Measurements from ENCODE around the gene PTGDS.
A peak's percentile ranks its signal among the peaks of the same experiment; 100 is the strongest.

PTGDS gene

GRCh38 chr9:136945333-136946227 lies 31.7 kb upstream of the PTGDS start:
- no peak for DNase-seq (ENCODE audit: low read depth)

DNA sequence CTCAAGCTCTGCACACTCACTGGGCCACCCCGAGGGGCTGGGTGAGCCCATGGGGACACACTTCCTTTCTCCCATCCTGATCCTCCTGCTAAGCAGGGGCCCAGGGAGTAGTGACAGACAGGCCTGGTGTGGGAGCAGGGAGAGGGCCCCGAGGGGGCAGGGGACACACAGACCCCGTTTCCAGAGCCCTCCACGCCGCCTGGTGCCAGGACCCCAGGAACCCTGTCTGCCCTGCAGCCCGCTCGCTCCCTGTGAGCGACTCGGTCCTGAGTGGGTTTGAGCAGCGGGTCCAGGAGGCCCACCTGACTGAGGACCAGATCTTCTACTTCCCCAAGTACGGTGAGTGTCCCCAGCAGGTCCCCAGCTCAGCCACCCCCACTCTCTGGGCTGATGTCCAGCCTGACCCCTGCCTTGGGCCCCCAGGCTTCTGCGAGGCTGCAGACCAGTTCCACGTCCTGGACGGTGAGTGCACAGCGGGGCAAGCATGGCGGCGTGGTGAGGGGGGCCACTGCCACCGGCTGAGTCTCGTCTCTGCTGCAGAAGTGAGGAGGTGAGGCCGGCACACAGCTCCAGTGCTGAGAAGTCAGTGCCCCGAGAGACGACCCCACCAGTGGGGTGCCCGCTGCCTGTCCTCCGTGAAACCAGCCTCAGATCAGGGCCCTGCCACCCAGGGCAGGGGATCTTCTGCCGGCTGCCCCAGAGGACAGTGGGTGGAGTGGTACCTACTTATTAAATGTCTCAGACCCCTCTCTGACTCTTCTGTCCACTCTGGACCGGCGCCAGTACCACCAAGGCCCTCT lies 30.9 kb upstream of the PTGDS start:
- DNase-seq (ENCODE audit: low read depth) = no peak

GRCh38 chr9:136947028-136947891 lies 30.0 kb upstream of the PTGDS start:
- DNase-seq (ENCODE audit: low read depth) = no peak

DNA sequence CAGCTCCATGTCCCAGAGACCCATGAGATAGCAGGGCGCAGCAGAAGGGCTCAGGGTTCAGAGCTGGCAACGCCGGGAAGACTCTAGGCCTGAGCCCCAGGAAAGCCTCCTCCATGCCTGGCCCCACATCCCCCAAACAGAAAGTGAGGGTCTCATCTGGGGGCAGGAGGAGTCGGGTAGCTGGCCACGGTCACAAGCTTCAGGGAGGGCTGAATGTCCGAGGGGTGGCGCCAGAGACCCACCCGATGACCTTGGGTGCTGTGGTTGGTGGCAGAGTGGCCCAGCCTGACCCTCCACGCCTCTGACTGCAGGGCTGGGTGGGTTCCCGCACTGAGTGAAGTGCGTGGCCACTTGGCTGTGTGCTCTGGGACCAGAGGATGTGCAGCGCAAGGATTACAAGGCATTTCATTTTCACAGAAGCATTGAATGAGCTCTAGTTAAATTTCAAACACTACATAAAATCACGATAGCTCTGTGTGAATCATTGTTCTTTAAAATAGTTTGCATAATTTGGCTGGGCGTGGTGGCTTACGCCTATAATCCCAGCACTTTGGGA lies 29.3 kb upstream of the PTGDS start:
- no peak for DNase-seq (ENCODE audit: low read depth)

DNA sequence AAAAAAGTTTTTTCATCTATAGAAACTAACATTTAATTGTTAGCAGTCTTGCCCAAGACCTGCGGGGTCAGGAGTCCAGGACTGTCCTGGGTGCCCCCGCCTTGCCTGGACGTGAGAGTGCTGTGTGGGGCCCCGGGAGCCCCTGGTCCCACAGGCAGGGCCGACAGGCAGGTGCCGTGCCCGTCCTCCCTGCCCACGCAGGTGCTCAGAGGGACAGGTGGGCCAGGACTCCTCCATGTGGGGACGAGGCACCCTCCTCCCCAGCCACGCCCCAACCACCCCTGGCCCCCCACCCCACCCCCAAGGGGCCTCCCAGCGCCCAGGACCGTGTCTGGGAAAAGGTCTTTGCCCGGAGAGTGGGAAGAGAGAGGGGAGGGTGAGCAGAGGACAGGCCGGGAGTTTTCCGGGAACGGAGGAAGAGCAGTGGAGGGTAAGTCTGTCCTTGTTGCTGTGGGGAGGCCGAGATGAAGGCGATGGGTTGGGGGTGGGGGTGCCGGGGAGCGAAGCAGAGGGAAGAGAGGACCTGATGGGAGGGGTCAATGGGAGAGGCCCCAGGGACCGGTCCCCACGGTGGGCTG lies 28.0 kb upstream of the PTGDS start:
- DNase-seq (ENCODE audit: low read depth) = no peak

GRCh38 chr9:136949817-136950655 lies 27.3 kb upstream of the PTGDS start:
- DNase-seq (ENCODE audit: low read depth) = peak; percentile 83

- DNase-seq (ENCODE audit: low read depth) = no peak
Measured at GRCh38 chr9:136950656-136951276, 26.5 kb upstream of the PTGDS start.

DNA sequence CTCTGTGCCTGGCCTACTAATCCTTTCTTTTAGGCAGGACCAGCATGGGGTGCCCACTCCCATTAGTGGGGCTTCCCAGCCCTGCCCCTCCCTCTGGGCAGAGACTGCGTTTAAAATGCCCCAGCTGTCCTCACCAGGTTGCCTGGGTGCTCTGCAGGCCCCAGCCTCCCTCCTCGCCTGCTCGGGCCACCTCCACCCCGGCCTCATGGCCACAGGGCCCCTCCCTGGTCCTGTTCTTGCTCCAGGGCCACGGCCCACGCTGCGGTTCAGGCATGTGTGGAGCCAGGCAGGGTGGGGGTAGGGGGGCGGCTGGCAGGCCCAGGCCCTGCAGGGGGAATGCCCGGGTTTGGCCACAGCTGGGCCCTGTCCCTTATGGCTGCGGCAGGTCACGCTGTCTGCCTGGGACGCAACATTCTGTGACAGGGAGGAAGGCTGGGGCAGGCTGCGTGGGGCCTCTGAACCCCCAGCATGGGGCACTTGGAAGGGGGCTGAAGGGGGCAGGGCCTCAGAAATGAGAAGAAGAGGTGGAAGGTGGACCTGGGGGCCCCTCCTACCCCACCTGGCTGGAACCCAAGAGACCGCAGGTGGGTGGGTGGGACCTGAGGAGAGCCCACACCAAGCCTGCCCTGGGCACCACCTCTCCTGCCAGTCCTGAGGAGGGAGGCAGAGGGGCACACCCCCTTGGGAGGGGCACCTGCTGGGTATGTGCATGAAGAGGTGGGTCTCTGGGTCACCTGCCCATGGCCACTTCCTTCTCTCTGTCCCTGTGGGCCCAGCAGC lies 25.6 kb upstream of the PTGDS start, which contains the start of gene LCN12:
Gene LCN12 (plus strand): TSS at position 733 of the 780 bp plus-strand sequence. CDS start 55 bp downstream, outside the sequence.
- DNase-seq (ENCODE audit: low read depth) = no peak

DNA sequence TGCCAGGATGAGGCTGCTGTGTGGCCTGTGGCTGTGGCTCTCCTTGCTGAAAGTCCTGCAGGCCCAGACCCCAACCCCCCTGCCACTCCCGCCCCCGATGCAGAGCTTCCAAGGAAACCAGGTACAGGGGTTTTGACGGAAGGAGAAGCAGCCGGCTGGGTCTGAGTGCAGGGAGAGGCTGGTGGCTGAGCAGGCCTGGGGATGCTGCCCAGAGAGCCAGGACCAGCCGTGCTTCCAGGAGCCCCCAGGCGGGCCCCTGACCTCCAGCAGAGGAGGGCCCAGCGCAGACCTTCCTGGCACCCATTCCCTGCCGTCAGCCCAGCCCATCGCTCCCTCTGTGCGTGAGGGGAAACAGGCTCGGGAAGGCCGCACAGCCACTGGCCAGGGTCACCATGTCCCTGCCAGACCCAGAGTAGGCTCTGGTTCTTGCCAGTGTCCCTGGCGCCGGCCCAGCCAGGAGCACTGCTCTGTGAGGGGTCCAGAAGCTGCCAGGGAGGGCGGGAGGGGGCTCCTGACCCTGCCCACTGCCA lies 24.9 kb upstream of the PTGDS start:
- DNase-seq (ENCODE audit: low read depth) = no peak

DNA sequence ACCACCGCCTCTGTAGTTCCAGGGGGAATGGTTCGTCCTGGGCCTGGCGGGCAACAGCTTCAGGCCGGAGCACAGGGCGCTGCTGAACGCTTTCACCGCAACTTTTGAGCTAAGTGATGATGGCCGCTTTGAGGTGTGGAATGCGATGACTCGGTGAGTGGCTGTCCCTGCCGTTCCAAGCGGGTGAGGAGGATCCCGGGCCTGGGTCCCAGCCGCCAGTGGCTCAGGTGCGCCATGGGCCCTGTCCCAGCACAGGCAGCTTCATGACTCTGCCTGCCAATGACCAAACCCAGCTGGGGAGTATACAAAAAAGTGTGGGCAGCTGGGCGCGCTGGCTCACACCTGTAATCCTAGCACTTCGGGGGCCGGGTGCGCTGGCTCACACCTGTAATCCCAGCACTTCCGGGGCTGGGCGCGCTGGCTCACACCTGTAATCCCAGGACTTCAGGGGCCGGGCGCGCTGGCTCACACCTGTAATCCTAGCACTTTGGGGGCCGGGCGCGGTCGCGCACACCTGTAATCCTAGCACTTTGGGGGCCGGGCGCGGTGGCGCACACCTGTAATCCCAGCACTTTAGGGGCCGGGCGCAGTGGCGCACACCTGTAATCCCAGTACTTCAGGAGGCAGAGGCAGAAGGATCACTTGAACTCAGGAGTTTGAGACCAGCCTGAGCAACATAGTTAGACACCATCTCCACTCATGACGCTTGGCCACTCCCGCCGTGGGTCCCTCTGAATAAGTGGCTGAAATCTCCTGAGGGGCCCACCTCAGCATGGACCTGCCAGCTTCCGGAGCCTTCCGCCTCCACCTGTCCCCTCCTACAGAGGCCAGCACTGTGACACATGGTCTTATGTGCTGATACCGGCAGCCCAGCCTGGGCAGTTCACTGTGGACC lies 24.2 kb upstream of the PTGDS start:
- no peak for DNase-seq (ENCODE audit: low read depth)

DNA sequence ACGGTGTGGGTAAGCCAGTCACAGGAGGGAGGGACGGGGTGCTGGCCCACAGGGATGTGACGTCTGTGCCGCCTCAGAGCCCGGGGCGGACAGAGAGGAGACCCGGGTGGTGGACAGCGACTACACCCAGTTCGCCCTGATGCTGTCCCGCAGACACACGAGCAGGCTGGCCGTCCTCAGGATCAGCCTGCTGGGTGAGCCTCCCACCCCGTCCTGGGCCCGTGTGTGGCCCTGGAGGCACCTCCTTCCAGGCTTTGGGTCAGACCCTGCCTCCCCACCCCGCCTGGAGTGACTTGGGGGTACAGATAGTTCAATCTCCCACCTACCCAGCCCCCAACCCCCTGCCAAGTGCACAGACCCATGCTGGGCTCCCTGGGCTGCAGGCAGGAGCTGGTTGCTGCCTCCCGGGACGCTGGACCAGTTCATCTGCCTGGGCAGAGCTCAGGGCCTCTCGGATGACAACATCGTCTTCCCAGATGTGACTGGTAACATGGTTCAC lies 23.5 kb upstream of the PTGDS start:
- DNase-seq (ENCODE audit: low read depth) = no peak

DNA sequence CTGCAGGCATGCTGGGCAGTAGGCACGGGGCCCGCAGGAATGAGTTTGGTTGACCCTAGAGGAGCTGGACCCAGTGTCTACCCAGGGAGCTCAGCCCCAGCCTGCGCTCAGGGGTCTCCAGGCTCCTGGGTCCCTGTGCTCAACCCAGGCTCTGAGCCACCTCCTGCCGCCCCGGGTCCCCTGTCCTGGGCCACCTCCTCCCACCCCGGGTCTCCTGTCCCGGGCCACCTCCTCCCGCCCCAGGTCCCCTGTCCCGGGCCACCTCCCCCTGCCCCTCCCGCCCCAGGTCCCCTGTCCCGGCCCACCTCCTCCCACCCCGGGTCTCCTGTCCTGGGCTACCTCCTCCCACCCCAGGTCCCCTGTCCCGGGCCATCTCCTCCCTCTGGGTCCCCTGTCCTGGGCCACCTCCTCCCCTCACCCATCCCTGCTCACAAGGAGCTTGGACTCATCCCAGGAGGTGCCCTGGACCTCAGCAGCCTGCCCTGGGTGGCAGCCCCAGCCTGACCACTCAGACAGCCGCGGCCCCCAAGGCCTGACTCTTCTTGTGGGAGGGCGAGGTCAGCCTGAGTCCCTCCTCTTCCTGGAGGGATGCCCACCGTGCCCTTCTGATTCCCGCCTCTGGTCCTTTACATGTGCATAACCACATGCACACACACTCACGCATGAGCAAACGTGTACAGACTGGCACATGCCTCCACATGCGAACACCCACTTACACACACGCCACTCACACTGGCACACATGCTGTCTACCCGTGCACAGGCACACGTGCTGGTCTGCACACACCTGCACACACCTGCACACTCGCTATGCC lies 22.8 kb upstream of the PTGDS start:
- DNase-seq (ENCODE audit: low read depth) = no peak

DNA sequence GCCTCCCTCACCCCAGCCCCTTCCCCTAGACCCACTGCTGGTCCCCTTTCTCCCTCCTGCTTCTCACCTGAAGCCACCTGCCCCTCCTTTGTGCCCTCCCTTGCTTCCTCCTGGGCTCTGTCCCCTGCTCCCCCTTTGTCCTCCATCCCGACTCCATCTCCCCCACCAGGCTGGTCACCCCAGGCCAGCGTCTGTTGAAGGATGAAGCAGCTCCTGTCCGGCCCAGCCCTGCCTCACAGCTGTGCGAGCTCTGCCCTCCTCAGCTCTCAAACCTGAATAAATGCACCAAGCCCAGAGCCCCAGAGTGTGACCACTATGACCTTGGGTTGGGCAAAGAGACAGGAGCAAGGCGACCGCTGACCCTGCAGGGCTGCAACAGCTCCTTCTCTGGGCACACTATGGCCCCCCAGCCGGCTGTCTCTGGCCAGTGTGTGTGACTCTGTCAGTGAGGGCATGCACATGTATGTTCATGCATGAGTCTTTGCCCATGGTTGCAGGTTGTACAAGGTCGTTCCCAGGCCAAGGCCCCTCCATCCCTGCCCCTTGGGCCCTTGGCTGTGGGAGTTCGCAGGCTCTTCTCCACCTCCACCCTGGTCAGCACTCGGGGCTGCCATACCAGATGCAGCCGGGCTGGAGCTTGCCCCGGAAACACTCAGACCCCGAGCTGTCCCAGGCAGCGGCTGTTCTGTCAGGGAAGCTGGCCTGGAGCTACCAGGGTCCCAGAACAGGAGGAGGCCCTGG lies 21.9 kb upstream of the PTGDS start:
- DNase-seq (ENCODE audit: low read depth) = no peak

DNA sequence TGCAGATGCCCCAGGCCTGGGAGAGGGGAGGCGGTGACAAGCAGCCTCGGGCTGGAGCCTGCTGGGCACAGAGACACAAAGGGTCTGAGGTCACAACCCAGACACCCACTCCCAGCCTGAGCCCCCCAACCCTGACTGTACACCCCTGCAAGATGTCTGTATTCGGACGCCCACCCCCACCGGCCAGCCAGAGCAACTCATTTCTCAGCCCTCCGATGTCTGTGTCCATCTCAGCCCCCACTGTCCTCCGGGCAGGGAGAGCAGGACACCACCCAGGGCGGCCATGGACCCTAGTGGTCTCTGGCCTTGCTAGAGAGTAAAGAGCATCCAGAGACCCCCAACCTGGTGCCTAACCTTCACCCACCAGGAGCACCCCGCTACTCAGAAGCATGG lies 21.4 kb upstream of the PTGDS start:
- DNase-seq (ENCODE audit: low read depth) = no peak

GRCh38 chr9:136956604-136957003 lies 20.7 kb upstream of the PTGDS start:
- no peak for DNase-seq (ENCODE audit: low read depth)

GRCh38 chr9:136957461-136957860 lies 19.8 kb upstream of the PTGDS start:
- no peak for DNase-seq (ENCODE audit: low read depth)

Measured in stimulated activated CD8-positive, alpha-beta memory T cell treated with anti-CD3 and anti-CD28 coated beads, Interleukin-15, amount 100 ng/mL, for 24 hours (primary cell).